IPS DF 4.7 (cell line): Measurements from ENCODE around the gene RNF215.
"Not testable (repeated sequence)": the region's sequence is repeated elsewhere in the genome, so short reads cannot be mapped to it uniquely, and the experiment has no call there.

Source experiments
- DNase-seq: peaks from one replicate; pipeline ENCODE4 v3.0.0-alpha.2; 2013; ENCODE audit warnings: low spot score; ENCODE audit errors: extremely low read depth

The RNF215 gene

GRCh38 chr22:30365891-30366290 is 21.3 kb downstream of the RNF215 start:
- DNase-seq: no peak

- DNase-seq: no peak
Measured at GRCh38 chr22:30362651-30363281, 24.4 kb downstream of the RNF215 start.

GRCh38 chr22:30361916-30362650 is 25.1 kb downstream of the RNF215 start:
- no peak for DNase-seq

GRCh38 chr22:30358541-30358940 is 28.7 kb downstream of the RNF215 start:
- no peak for DNase-seq

- DNase-seq: no peak
Measured at GRCh38 chr22:30357650-30358215, 29.5 kb downstream of the RNF215 start.

GRCh38 chr22:30357236-30357570 is 30.0 kb downstream of the RNF215 start:
- DNase-seq: no peak

GRCh38 chr22:30356449-30357235 is 30.6 kb downstream of the RNF215 start, which contains the start of the genes CCDC157 and SF3A1:
CCDC157 (plus strand) TSS chr22:30357007; CDS start chr22:30366001, 8,994 bp downstream.
SF3A1 (minus strand) TSS chr22:30356894; CDS start chr22:30356792, 102 bp downstream.
- DNase-seq: no peak

GRCh38 chr22:30354644-30355043 is 32.6 kb downstream of the RNF215 start:
- no peak for DNase-seq

- no peak for DNase-seq
Measured at GRCh38 chr22:30351226-30351625, 36.0 kb downstream of the RNF215 start.

- DNase-seq: no peak
Measured at GRCh38 chr22:30348809-30349208, 38.4 kb downstream of the RNF215 start.

- DNase-seq: no peak
Measured at GRCh38 chr22:30348404-30348803, 38.8 kb downstream of the RNF215 start.

- DNase-seq: no peak
Measured at GRCh38 chr22:30347255-30347892, 39.8 kb downstream of the RNF215 start.

- no peak for DNase-seq
Measured at GRCh38 chr22:30344447-30345200, 42.6 kb downstream of the RNF215 start.

GRCh38 chr22:30340911-30341685 is 46.1 kb downstream of the RNF215 start:
- no peak for DNase-seq

GRCh38 chr22:30338802-30339201 is 48.4 kb downstream of the RNF215 start:
- DNase-seq: no peak

GRCh38 chr22:30338341-30338740 is 48.9 kb downstream of the RNF215 start:
- DNase-seq: not testable (repeated sequence)

- no peak for DNase-seq
Measured at GRCh38 chr22:30337461-30337778, 49.8 kb downstream of the RNF215 start.

- DNase-seq: no peak
Measured at GRCh38 chr22:30336752-30337460, 50.3 kb downstream of the RNF215 start.

GRCh38 chr22:30335236-30335635 is 52.0 kb downstream of the RNF215 start:
- DNase-seq: no peak
